T47D (cell line): Measurements from ENCODE around the gene MARCO.

Source experiments
- DNase-seq, 2 experiments: peaks; one replicate each; pipeline versions ENCODE4 v3.0.0 to v3.0.0-alpha.2; 2011 to 2012; ENCODE audit warnings: low read depth in 1 of 2, low spot score in 1 of 2
- JUND ChIP-seq: IDR thresholded peaks from 2 replicates; pipeline ENCODE4 v1.6.1; 2012; ENCODE audit warnings: low read depth
- in situ Hi-C: cut with HindIII; loops from 2 replicates; pipeline ENCODE4 v1.10.0; 2016; ENCODE audit warnings: low sequenced_read_pairs, low pct_unique_long_range_greater_than_20kb

MARCO gene

DNA sequence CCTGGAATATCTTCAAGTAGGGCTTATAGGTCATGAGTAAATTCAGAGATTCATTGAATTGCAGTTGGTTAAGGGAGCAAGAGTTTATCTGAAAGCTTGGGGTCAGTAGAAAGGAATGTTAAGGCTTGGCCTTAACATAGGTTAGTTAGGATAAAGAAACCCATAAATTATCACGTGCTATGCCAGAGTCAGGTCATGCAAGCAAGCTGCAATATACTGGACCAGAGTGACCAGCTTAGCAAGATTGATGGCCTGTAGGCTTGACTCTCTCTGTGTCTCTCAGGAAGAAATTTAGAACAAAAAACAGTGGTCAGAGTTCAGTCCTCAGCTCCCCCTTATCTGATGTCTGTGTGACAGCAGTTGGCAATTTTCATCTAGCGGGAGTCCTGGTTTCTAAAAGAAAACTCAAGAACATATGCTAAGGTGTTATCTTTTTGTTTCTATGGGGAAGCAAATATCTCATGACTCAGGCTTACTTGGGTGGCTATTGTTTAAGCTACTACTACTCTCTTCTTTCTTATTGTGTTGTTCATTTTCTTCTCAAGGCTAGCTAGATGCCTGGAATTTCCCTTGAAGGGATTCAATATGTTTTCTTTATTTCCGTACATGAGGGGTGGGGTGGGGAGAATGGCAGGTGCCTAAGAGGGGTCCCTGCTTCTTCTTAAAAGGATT is 28.7 kb upstream of the MARCO start:
- peak in 1 of 2 experiments; percentile 16 for DNase-seq
- TF ChIP-seq JUND, result no peak
- in situ Hi-C loops, result no loop called here

DNA sequence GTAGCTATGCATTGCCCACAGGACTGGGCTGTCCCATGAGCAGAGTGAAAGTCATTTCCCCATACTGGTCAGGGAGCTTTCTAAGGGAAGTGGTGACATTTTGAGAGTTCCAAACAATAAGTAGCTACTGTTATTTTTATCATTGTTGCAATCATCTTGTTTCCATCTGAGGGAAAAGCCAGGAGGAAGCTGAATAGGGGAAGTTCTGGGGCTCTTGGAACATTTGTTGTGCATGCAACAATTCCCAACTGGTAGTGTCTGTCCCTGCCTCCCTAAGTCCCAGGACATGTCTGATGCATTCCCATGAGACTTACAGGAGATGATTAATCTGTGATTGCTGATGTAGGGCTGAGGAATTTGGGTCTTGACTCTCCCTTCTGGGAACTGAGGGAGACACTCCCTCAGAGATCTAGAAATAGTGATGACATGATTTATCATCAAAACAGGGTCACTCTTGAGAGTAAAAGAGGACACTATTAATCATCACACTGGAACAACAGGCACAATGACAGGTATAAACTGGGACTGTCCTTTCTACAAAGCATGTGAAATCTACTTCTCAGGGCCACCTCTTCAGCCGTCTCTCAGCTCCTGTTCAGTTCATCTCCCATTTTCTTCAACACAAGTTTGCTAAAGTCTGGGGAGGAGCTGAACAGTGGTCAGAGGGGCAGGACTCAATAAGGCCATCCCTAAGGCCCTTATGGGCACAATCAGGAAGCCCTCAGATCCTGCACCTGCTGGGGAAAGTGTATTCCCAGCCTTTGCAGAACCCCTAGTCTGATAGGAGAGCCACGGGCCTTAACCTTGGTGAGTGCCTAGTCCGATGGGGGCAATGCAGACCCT is 28.0 kb upstream of the MARCO start:
- DNase-seq, result no peak
- no peak for TF ChIP-seq JUND
- in situ Hi-C loops, result no loop called here

DNA sequence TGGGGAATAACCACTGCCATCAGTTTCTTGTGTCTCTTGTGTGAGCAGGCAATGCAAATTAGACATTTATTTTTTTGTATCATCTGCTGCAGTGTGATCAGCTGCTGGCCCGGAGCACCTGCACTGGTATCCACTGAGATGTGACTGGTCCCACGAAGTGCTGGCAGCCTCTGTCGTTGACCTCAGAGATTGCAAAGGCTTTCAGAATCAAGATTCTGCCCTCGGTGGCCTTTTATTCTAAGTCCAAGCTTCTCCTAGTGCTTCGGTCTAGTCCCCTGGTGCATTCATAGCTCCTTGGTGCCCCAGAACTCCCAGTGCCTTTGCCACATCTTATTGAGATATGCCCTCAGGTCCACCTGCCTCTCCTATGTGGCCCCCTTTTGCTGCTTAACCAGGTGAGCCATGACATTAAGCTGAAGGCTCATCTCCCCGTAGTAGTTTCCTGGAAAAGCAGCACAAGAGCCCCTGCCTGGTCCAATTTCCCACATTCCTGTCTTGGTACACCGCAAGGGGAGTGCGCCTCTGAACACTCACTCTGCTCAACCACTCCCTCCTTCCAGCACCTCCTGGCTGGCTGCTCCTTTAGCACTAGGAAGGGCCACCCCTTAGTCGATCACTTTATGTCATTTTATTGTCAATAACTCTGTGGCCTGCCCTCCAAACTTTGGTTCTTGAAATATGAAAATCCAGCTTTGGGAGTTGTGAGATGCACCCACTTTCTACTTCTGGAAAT is 27.1 kb upstream of the MARCO start:
- no peak for DNase-seq
- TF ChIP-seq JUND, result no peak
- in situ Hi-C loops, result no loop called here

DNA sequence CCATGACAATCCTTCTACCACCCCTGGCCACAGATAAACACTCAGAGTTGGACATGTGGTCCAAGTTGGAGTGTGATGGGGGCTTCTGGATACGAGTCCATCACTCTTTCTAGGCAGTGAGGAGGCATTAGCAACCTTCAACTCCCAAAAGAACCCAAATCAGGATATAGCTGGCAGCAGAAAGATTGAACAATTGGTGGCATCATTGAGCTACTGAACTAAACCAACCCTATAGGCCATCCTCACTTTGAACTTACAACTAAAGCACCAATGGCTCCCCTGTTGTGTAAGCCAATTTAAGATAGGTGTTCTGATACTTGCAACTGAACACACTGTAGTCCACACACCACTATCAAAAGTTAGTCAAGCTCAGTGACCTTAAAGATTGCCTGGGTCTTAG is 24.0 kb upstream of the MARCO start:
- no peak for TF ChIP-seq JUND
- in situ Hi-C loops, result no loop called here
- no peak for DNase-seq

DNA sequence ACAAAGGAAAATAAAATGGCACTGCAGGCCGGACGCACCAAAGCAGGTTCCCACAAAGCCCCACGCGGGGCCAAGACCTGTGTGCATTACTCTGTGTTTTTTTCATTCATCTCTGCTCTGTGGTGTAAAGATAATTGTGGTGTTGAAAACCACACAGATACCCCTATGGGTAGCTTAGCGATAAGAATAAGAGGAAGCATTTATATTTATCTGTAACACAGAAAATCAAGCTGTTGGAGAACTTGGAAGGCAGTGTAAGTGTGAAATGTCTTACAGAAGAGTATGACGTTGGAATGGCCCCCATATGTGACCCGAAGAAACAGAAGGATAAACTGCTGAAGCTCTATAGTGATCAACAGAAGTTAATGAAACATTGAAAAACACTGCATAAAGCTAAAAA is 20.3 kb upstream of the MARCO start:
- in situ Hi-C loops, result no loop called here
- no peak for DNase-seq
- TF ChIP-seq JUND, result no peak

DNA sequence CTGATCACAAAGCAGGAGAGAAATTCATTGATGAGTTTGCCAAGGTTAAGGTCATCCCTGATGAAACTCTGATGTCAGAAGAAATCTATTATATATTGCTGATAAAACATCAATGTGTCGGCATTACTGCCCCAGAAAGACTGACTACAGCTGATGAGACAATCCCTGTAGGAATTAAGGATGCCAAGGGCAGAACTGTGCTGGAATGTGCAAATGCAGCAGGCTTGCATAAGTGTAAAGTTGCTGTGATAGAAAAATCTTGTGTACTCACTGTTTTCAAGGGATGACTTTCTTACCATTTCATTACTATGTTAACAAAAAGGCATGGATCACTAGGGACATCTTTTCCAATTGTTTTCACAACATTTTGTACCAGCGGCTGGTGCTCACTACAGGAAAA is 19.7 kb upstream of the MARCO start:
- DNase-seq, result no peak
- in situ Hi-C loops, result no loop called here
- no peak for TF ChIP-seq JUND

DNA sequence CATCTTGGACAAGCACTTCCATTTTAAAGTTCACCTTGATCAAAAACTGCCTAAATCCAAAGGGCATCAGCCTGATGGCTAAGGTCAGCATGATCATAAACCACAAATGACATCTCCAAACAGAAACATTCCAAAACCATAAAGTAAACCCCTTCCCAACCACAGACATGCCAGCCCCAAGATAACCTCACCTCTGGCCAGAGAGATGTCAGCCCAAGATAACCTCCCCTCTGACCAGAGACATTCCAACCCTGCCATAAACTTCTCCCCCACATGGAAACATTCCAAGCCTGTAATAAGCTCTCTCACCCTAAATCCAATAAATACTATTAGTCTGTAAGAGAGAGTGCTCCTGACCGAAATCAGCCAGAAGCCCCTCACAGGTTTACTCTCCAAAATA is 18.6 kb upstream of the MARCO start:
- TF ChIP-seq JUND, result no peak
- in situ Hi-C loops, result no loop called here
- DNase-seq, result no peak

DNA sequence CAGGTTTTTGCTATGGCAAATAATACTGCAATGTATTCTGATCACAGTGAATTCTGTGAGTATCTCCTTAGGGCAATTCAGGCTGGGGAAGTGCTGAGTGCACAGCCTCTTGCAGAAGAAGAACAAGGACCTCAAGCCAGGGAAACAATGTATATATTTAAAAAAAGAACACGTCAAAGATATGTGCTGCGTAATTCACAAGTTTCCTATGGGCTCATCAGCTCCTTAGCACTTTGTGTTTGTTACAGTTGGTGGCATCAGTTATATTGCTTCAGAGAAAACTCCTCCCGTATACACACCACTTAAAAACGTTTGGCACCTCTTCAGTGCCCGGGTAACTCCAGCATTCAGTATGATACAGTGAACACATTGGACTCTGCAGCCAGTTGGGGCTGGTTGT is 16.5 kb upstream of the MARCO start:
- no peak for TF ChIP-seq JUND
- in situ Hi-C loops, result no loop called here
- DNase-seq, result no peak

DNA sequence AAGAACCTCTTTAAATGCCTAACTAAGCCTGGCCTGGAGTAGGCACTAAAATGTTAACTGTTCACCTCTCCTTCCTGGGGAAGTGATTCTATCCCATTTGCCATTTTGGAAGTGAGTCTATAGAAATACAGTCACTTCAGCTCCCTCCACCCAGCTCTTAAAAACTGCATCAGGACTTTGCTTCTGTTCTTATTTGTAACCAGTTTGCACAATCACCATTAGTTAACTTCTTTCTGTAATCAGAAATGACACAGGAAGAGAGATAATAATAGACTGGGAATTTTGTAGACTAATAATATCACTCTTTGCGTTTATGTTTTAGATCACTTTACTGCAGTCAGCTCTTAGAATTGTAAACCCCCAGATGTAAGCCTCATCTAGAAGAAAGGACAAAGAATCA is 16.0 kb upstream of the MARCO start:
- TF ChIP-seq JUND, result no peak
- no peak for DNase-seq

DNA sequence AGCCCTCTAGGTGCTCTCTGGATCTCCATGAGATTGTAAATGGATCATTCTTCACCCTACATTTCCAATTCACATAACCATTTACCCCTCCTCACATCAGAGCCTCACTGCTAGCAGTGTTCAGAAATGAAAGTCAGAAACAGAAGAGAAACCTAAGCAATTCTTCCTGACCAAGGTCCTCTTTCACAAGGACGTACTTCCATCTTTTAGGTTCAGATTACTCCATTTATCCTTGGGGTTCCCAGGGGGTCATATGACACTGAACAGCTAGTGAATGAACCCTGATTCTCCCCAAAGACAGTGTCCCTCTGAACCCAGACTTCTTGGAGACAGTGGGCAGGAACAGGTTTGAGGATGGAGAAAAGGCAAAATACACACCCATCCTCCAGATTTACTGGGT is 12.9 kb upstream of the MARCO start:
- no peak for TF ChIP-seq JUND
- in situ Hi-C loops, result no loop called here

More for the DNA sequence above, 16.0 kb upstream of the MARCO start:
- in situ Hi-C loops, result no loop called here

DNA sequence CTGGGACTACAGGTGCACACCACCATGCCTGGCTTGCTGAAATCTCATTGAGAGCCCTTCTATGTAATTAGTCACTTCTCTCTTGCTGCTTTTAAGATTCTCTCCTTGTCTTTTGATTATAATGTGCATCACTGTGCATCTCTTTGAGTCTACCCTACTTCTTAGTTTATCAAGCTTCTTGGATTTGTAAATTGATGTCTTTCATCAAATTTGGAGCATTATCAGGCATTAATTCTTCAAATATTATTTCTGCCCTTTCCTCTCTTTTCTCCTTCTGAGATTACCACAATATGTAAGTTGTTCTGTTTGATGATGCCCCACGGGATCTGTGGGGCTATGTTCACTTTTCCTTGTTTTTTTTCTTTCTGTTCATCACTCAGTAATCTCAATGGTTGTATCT is 9.0 kb upstream of the MARCO start:
- in situ Hi-C loops, result no loop called here
- TF ChIP-seq JUND, result no peak
- DNase-seq, result no peak

More for the DNA sequence above, 12.9 kb upstream of the MARCO start:
- no peak for DNase-seq

DNA sequence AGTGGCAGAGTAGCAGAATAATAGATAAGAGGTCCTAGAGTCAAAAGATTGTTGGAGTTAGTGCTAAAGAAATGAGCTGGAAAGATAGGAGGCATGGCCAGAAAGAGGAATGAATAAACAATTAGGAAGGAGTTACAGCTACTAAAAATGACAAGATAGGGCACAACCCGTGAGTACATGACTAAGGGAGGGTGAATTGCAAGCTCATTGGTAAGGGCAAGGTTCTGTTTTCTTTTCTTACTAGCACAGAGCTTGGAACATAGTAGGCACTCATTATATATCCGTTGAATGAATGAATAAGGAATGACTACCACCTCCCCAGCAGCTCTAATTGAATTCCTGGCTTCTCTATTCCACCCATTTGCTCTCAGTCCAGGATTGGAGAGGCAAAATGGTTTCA is 5.7 kb upstream of the MARCO start:
- TF ChIP-seq JUND, result no peak
- in situ Hi-C loops, result no loop called here
- DNase-seq, result no peak

DNA sequence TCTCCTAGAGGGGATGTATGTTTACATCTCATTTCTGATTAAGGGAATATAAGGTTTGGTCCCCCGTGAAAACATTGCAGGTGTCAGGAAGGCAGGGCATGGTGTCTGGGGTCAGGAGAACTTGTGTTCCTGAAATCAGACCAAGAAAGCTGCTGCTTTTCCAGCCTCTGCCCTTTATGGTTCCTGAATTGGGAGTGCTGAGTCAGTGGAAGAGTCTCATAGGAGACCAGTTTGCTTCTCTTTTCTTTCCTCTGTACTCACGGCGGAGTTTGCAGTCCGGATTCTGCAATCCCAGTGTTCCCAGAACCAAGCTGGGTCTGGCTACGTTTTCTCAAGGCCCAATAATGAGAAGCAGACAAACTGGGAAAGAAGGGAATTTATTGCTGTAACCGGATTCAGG is 5.1 kb upstream of the MARCO start:
- in situ Hi-C loops, result no loop called here
- TF ChIP-seq JUND, result no peak
- no peak for DNase-seq
